ENCODE results near the gene C2orf81. TPM values are rescaled to one million over a fixed set of nuclear protein-coding genes. Genes with fewer than 3 reads are reported as not detected.
A peak's percentile ranks its signal among the peaks of the same experiment; 100 is the strongest.

C2orf81 gene
- total and polyA plus RNA-seq, 2 of the 4 experiments (the other 2 are of a cell fraction), result 0.18 to 0.74 TPM

GRCh38 chr2:74438248-74438647, 16.8 kb upstream of the C2orf81 start:
- no TSS peak for BruUV-seq (replicated peaks)

More at GRCh38 chr2:74438248-74438647, 16.8 kb upstream of the C2orf81 start:
- 0 out of 2 replicates have a peak overlapping the region, but pooled peaks have one; percentile 28 for H3K14ac ChIP-seq (replicated peaks; ENCODE audit: low read depth, low read length)
- H2AK5ac ChIP-seq (ENCODE audit: low read depth, low read length), result 0 out of 2 replicates have a peak overlapping the region, but pooled peaks have one; percentile 9
- H3K4me1 ChIP-seq (ENCODE audit: control insufficient read depth, insufficient read depth, low read length), result peaks cover 23% of the 10 kb centered on the region
- POLR2A ChIA-PET (ENCODE audit: unreplicated experiment), result no interaction called here
- peaks cover 21% of the 10 kb centered on the region for H3K9me1 ChIP-seq (ENCODE audit: insufficient read depth, low read length)
- H4K20me1 ChIP-seq (ENCODE audit: insufficient read depth, low read length), result 0 out of 2 replicates have a peak, but pooled peaks cover 3% of the 10 kb centered on the region
- TF ChIP-seq MXI1 (IDR thresholded peaks at IDR 0.05; ENCODE audit: borderline replicate concordance, low read depth, low read length) (no peak), NFE2L2 (IDR thresholded peaks at IDR 0.05; ENCODE audit: low read depth, low read length) (no peak), BHLHE40 (IDR thresholded peaks at IDR 0.05; ENCODE audit: low read depth, low read length) (no peak), FOS (IDR thresholded peaks at IDR 0.05; ENCODE audit: low read depth, low read length) (no peak), SMC3 (IDR thresholded peaks at IDR 0.05; ENCODE audit: low read depth, low read length) (no peak), POLR2A (IDR thresholded peaks at IDR 0.05; ENCODE audit: low read depth, low read length) (no peak), CTCF (conservative IDR thresholded peaks at IDR 0.05; ENCODE audit: low read depth, low read length) (no peak), RCOR1 (IDR thresholded peaks at IDR 0.05; ENCODE audit: insufficient replicate concordance, low read length) (no peak), MAZ (IDR thresholded peaks at IDR 0.05; ENCODE audit: borderline replicate concordance, low read depth, low read length) (no peak), MAFK (IDR thresholded peaks at IDR 0.05; ENCODE audit: low read depth, low read length) (no peak), ELK1 (IDR thresholded peaks at IDR 0.05; ENCODE audit: borderline replicate concordance, low read depth, low read length) (no peak), CHD1 (IDR thresholded peaks at IDR 0.05; ENCODE audit: low read depth, low read length) (no peak), RAD21 (IDR thresholded peaks at IDR 0.05; ENCODE audit: low read length) (no peak), CEBPB (IDR thresholded peaks at IDR 0.05; ENCODE audit: low read depth, low read length) (no peak), USF2 (IDR thresholded peaks at IDR 0.05; ENCODE audit: low read depth, low read length) (no peak), RFX5 (IDR thresholded peaks at IDR 0.05; ENCODE audit: low read depth, low read length) (no peak)
- no peak overlapping the region for H3K9ac ChIP-seq (ENCODE audit: low read depth, low read length)
- H3K27me3 ChIP-seq (ENCODE audit: control insufficient read depth, insufficient read depth, low read length), result no peaks in the 10 kb centered on the region
- DNase-seq (no peak), ATAC-seq (ENCODE audit: low read depth) (no peak)
- H4K5ac ChIP-seq (ENCODE audit: low read depth, low read length), result no peak overlapping the region
- dilution Hi-C loops (cut with HindIII; ENCODE audit: low sequenced_read_pairs, unreplicated experiment) (no loop called here), intact Hi-C loops (cut with micrococcal nuclease) (no loop called here), in situ Hi-C loops (cut with MboI; ENCODE audit: low sequenced_read_pairs) (no loop called here)
- CTCF ChIA-PET, result no interaction called here
- H4K91ac ChIP-seq (ENCODE audit: insufficient read depth, low read depth, low read length), result no peak overlapping the region
- H3K4ac ChIP-seq (ENCODE audit: low read depth, low read length), result no peak overlapping the region
- H2AK9ac ChIP-seq (replicated peaks; ENCODE audit: low read depth, low read length, poor library complexity), result no peak overlapping the region
- H3K27ac ChIP-seq (ENCODE audit: insufficient read depth, low read length), result no peak overlapping the region
- H3K79me1 ChIP-seq (ENCODE audit: low read depth in 1 of 2, low read length in 2 of 2), result peaks cover 23 to 50% of the 10 kb centered on the region in 2 experiments
- no peak overlapping the region for H2BK5ac ChIP-seq (ENCODE audit: low read depth, low read length, poor library complexity, severe bottlenecking)
- H3K4me3 ChIP-seq (ENCODE audit: insufficient read depth, low read depth, low read length), result no peak overlapping the region
- no peak overlapping the region for H2AFZ ChIP-seq (replicated peaks; ENCODE audit: low read length, poor library complexity)
- peak overlapping the region; percentile 35; the same call in 1 of the 2 replicates for H3K23ac ChIP-seq (ENCODE audit: low read depth, low read length)
- no CpG with 5 or more reads among the region's 1 CpG for WGBS, 2 experiments (ENCODE audit: extremely low coverage in 2 of 2, insufficient read length in 1 of 2)
- H3K9me3 ChIP-seq (ENCODE audit: control insufficient read depth, insufficient read depth, low read length), result no peaks in the 10 kb centered on the region
- H2BK120ac ChIP-seq (ENCODE audit: low read depth, low read length), result no peak overlapping the region
- H3K18ac ChIP-seq (ENCODE audit: low read depth, low read length), result no peak overlapping the region
- no peak overlapping the region for H3K56ac ChIP-seq (ENCODE audit: extremely low read depth, insufficient read depth, low read length)
- no peak overlapping the region; the same call in 1 of the 2 replicates for H2BK20ac ChIP-seq (ENCODE audit: low read depth, low read length)
- H3K4me2 ChIP-seq (ENCODE audit: low read depth, low read length), result no peak overlapping the region
- no peaks in the 10 kb centered on the region; the same call in 1 of the 2 replicates for H3K36me3 ChIP-seq (ENCODE audit: control insufficient read depth, insufficient read depth, low read length)
- no peak overlapping the region for H2BK15ac ChIP-seq (ENCODE audit: low read depth, low read length)
- H4K8ac ChIP-seq (ENCODE audit: low read depth in 2 of 2, low read length in 2 of 2), result no peak overlapping the region

Measured in IMR-90 (cell line).